Panc1 (cell line): Measurements from ENCODE around the gene MARCHF3.

Experiments used
- CTCF ChIP-seq: fragments of 450-650 bp; IDR thresholded peaks from 2 replicates; pipeline ENCODE4 v1.5.1; 2017; ENCODE audit warnings: mild to moderate bottlenecking
- POLR2AphosphoS5 ChIP-seq: IDR thresholded peaks from 2 replicates; pipeline ENCODE4 v1.6.1; 2012; ENCODE audit warnings: mild to moderate bottlenecking, low read depth, low read length, moderate library complexity

GRCh38 chr5:126981222-126981621, 49.1 kb downstream of the MARCHF3 start:
- TF ChIP-seq CTCF (no peak), POLR2AphosphoS5 (no peak)
